HG02840 (cell line): ENCODE measurements around the gene NUP205.
"Not testable (repeated sequence)": the region's sequence is repeated elsewhere in the genome, so short reads cannot be mapped to it uniquely, and the experiment has no call there.

Source experiments
- ATAC-seq: cut with Tn5 transposase; IDR thresholded peaks from one replicate; pipeline ENCODE4 v1.9.1; 2021; ENCODE audit warnings: mild to moderate bottlenecking, moderate library complexity, moderate number of reproducible peaks; ENCODE audit not compliant: unreplicated experiment, low FRiP score

Gene NUP205

DNA sequence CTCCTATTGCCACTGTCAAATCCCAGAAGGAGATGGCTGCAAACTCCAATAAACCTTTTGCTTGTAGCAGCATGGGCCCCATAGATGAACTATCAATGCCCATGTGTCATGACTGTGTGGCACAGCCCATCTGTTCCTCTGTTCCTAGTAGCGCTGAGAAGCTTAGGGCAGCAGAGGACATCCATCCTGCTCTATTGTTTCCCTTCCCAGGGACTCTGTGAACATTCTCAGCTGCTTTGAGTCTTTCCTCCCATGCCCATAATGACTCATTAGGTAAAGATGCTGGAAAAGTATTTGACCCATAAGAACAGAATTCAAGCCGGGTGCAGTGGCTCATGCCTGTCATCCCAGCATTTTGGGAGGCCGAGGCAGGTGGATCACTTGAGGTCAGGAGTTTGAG, 132.8 kb downstream of the NUP205 start:
- no peak for ATAC-seq

DNA sequence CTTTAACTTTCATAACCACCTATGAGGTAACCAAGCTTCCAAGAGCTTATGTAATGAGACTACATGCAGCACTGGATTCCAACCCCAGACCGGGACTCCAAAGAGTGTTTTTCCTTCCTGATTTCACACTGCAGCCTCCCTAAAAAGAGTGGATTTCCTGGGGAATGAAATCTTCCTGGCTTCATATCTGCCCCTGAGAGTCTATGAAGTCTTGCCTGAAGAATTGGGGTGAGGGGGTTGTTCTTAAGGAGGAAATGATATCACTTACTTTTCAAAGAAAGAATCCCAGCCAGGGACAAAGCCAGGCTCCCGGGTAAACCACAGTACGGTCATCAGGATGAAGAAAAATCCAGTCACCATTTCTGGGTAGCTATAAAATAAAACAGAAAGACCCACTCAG, 134.3 kb downstream of the NUP205 start:
- ATAC-seq, result no peak

DNA sequence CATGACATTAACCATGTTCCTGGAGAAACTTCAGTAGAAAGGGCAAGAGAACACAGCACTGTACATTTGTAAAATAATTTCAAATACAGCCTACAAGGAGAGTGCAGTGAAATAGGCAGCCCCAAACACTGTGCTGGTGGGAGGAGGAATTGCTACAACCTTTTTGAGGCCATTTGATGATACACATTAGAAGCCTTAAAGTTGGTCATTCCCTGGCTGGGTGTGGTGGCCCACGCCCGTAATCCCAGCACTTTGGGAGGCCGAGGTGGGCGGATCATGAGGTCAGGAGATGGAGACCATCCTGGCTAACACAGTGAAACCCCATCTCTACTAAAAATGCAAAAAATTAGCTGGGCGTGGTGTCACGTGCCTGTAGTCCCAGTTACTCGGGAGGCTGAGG, 134.9 kb downstream of the NUP205 start:
- ATAC-seq, result not testable (repeated sequence)

DNA sequence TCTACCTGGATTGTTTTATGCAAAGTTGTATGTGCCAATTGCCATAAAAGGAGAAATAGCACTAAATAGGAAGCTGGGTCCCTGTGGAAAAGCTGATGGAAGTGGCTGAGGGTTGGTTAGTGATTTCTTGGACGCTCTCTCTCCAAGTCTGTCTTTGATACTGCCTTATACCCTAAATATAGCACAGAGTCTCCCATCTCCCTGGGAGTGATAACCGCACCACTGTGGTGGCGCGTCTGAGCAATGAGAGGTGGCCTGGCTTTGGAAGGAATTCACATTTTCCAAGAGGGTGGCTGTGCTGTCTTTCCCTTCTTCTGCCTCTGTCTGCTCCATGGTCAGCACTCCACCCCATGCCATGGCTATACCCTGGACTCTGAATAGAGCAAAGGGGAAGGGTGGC, 135.8 kb downstream of the NUP205 start:
- no peak for ATAC-seq

DNA sequence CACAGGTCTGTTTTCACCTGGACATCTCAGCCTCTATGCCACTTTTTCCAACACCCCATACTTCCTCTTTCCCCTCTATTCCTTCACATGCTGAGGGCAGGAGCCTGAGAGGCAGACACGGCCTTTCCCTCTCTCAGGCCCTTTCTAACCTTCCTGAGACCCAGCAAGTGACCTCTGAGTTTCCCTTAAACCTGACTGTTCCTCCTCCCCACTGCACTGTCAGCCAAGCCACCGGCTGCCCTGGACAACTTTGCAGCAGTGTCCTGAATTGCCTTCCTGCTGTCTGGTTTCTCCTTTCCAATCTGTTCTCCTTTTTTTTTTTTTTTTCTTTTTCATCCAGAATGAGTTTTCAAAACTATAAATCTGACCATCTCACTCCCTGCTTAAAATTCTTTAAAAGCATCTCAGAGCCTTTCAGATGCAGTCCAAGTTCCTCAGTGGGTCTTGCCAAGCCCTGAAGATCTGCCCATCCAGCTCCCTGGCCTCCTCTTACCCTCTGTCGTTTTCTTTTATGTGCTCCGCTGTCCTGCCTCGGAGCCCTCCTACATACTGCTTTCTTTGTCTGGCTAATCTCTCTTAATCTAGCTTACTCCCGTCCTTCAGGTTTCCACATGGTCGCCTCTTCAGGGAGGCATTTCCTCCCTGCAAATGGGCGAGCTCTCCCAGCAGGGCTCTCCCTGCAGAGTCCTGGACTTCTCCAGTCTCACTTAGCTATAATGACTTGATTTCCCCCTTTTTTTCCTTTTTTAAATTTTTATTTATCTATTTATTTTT, 139.7 kb downstream of the NUP205 start:
- ATAC-seq, result no peak
